Left renal cortex interstitium (tissue), 4 donors: ENCODE data around the gene IFTAP. TPM values are rescaled to one million over a fixed set of nuclear protein-coding genes. Genes with fewer than 3 reads are reported as not detected.

Experiments
- DNase-seq, 4 donors: peaks; one replicate each; pipeline ENCODE4 v3.0.0-alpha.2; 2013; ENCODE audit warnings: low read depth in 4 of 4, low spot score in 2 of 4, missing footprints in 1 of 4
- polyA plus RNA-seq, 4 donors: library from polyadenylated mRNA; unstranded; fragments of 120-200 nt; gene quantifications; one replicate each; pipeline ENCODE4 v1.2.1, GENCODE V29; 2013; ENCODE audit not compliant: insufficient read length in 4 of 4

The IFTAP gene
- polyA plus RNA-seq, 4 donors, result 47.0 to 63.6 (median 55.9) TPM

DNA sequence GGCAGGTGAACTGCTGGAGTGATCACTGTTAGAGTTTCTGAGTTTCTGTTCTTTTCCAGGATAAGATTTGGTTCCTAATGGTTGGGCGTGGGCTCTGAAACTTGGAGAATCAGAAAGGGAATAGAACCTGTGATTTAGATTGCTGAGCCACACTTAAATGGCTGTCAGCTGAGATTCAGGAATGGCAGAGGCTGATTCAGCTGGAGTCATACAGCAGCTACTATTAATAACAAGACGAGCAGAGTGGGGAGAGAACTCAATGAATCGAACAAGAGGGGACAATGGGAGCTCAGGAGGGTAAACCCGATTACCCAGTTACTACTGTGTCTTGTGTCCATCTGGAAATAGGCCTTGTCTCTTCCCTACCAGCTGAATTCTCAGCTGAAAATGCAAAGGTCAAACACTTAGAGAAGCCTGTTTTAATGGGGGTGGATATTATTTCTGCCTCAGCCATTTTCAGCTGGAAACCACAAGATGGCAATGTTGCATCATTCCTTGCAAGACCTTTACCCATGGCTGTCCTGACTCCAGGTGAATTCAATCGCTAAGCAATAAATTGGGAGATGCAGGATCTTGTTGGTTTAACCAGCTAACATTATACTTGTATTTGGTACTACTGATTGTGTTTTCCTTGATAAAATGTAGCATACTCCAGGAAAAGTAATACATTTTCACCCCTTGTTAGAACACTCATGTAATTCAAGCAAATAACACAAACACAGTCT, 108.2 kb downstream of the IFTAP start:
- DNase-seq, result peak; percentile 56 to 84 (median 72)

DNA sequence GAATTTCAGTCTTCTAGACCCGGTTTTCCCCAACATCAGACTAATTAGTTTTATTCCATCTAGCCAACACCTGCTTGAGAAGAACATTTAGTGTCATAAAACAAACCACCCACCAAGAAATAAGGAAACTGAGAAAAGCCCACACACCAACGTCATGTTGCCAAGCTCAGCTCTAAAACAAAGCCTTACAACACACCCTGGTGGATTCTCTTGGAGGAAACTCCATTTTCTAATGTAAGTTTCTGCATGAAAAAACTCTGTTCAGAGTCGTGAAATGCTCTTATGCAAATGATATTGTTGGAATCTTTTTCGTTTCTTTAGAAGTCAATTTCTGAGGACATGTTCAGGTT, 108.7 kb downstream of the IFTAP start:
- DNase-seq, result no peak

Other genes starting within 250 kb of the IFTAP start
- 10 to 100 TPM; 13.8 to 17.0 (median 16.3) TPM for gene TRAF6, start 84.2 kb upstream of the IFTAP start, polyA plus RNA-seq
- gene RAG1, start 26.5 kb upstream of the IFTAP start, polyA plus RNA-seq, result 1 to 10 TPM; 2.3 to 3.4 (median 2.4) TPM
- under 1 TPM; 0.37 to 0.73 (median 0.51) TPM for gene RAG2, start 3.7 kb downstream of the IFTAP start, polyA plus RNA-seq